ENCODE data around the gene INSC. TPM values are rescaled to one million over a fixed set of nuclear protein-coding genes. Genes with fewer than 3 reads are reported as not detected.

The INSC gene
- total and polyA plus RNA-seq, 9 of the 15 experiments (the other 6 are each of a cell fraction or from before 2014, with no cell fraction given), result not detected

DNA sequence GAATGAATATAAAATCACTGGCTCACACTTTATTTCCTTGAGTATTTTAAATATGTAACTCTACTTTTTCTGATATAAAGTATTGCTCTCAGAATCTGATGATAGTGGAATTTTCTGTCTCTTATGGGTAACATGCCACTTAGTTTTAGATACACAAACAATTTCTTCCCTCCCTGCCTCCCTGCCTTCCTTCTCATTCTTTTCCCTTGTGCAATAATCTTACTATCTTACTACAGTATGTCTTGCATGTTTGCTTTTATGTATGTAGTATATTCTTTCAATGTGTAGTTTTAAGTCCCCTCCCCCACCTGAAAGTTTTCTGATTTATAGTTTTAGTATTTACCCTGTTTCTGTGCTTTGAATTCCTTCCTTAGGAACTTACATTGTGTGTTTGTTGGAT lies 48.4 kb downstream of the INSC start (continued):
- no peak for TF ChIP-seq ZBTB7A (IDR thresholded peaks at IDR 0.05; ENCODE audit: borderline replicate concordance, control insufficient read depth, low read depth, low read length)
- no peak for TF ChIP-seq SETDB1 (IDR thresholded peaks at IDR 0.05; ENCODE audit: low read length)
- no peak for TF ChIP-seq LEF1 (IDR thresholded peaks at IDR 0.05)
- TF ChIP-seq NFYB (IDR thresholded peaks at IDR 0.05; ENCODE audit: extremely low read depth, insufficient read length), result no peak

DNA sequence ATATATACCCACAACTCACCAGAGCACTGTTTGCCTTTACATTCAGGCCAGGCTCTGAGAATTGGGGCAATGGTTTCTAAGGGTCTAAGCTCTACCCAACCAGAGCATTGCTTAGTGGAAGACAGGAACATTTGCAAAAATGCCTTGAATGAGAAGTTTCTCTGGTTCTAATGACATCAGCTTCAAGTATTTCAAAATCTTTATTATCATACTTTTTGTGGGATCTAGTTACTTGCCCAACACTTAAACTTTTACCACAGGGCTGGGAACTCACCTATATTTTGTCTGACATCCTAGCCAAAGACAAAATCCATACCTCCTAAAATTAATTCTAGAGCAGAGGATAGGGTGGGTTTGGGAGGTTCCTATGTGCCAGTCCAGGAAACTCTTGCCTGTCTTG lies 51.5 kb downstream of the INSC start:
- FAIRE-seq (no peak), DNase-seq (ENCODE audit: extremely low read depth in 1 of 4, low spot score in 3 of 4) (no peak), ATAC-seq (no peak)
- TF ChIP-seq ZSCAN32 (CRISPR knock-in tag; IDR thresholded peaks at IDR 0.05), result no peak
- TF ChIP-seq SIX5 (IDR thresholded peaks at IDR 0.05; ENCODE audit: borderline replicate concordance in 1 of 2, insufficient read depth in 1 of 2, low read depth in 1 of 2, low read length in 2 of 2), result no peak
- no peak for TF ChIP-seq HNRNPK (IDR thresholded peaks at IDR 0.05; ENCODE audit: low read depth, low read length, poor library complexity, severe bottlenecking)
- TF ChIP-seq PHB (CRISPR knock-in tag; IDR thresholded peaks at IDR 0.05), result no peak
- TF ChIP-seq U2AF1 (optimal IDR thresholded peaks at IDR 0.05; ENCODE audit: low read depth, low read length), result no peak
- no peak for TF ChIP-seq JUND (IDR thresholded peaks at IDR 0.05; ENCODE audit: borderline replicate concordance, low read depth, low read length)
- no peak for TF ChIP-seq JUND (tag; IDR thresholded peaks at IDR 0.05; ENCODE audit: borderline replicate concordance, low read depth, low read length)
- Histone ChIP-seq H3K27me3 (ENCODE audit: control insufficient read depth in 2 of 2, insufficient read depth in 2 of 2, low read length in 2 of 2) (no peaks in the 10 kb centered on the region), H3K4me3 (no peak overlapping the region), H2AFZ (ENCODE audit: low read depth, low read length) (no peak overlapping the region), H4K20me1 (replicated peaks; ENCODE audit: control insufficient read depth, insufficient read depth, low read length) (no peaks in the 10 kb centered on the region), H3K4me1 (replicated peaks in 1 of 2; ENCODE audit: control insufficient read depth in 2 of 2, insufficient read depth in 2 of 2, low read length in 2 of 2) (no peaks in the 10 kb centered on the region), H3K4me2 (ENCODE audit: insufficient read depth, low read length) (no peak overlapping the region), H3K9ac (ENCODE audit: insufficient read depth in 1 of 2, low read depth in 2 of 2, low read length in 2 of 2) (no peak overlapping the region), H3K79me2 (ENCODE audit: control insufficient read depth, insufficient read depth, low read length) (no peaks in the 10 kb centered on the region), H3K36me3 (ENCODE audit: control insufficient read depth, insufficient read depth, low read length) (no peaks in the 10 kb centered on the region), H3K9me1 (ENCODE audit: control insufficient read depth, insufficient read depth, low read length) (no peaks in the 10 kb centered on the region), H3K27ac (ENCODE audit: extremely low read depth, low read depth, low read length) (no peak overlapping the region), H3K9me3 (replicated peaks; ENCODE audit: control insufficient read depth, insufficient read depth, low read depth, low read length) (no peaks in the 10 kb centered on the region)
- ChIA-PET CTCF (ENCODE audit: low intra/inter-chr PET ratio) (no interaction called here), POLR2A (no interaction called here)
- intact Hi-C loops (cut with micrococcal nuclease) (no loop called here), in situ Hi-C loops (cut with MboI) (no loop called here)
- BruUV-seq (replicated peaks), result no TSS peak
